ENCODE data around the gene DNMT3A. TPM values are rescaled to one million over a fixed set of nuclear protein-coding genes. Genes with fewer than 3 reads are reported as not detected.

DNMT3A gene
- total and polyA plus RNA-seq, 8 donors: 3.4 to 47.4 (median 15.8) TPM

DNA sequence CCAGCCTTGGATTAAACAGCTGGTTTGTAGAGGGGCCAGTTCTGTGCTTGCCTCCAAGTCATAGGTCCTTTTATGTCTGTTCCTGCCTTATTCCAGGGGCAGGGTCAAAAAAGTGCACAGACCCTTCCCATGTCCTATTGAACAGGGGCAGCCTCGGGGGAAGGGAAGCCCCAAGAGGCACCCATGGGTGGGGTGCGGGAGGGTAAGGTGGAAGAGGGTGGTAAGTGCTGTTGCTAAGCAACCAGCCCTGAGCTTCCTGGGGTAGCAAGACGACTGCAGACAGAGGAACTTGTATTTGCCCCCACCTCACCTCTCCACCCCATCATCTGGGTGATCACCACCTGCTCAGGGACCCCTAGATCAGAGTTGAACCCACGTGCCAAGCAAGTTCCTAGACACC lies 7.7 kb downstream of the DNMT3A start:
- intact Hi-C loops (cut with DNase I; ENCODE audit: low total_unique reads): no loop called here
- 43 to 67% (median 53%) methylated on average over 3 to 4 of the region's 4 CpGs for WGBS, 5 donors
- H3K4me1 ChIP-seq: peaks cover 17 to 95% (median 53%) of the 10 kb centered on the region in 4 donors

DNA sequence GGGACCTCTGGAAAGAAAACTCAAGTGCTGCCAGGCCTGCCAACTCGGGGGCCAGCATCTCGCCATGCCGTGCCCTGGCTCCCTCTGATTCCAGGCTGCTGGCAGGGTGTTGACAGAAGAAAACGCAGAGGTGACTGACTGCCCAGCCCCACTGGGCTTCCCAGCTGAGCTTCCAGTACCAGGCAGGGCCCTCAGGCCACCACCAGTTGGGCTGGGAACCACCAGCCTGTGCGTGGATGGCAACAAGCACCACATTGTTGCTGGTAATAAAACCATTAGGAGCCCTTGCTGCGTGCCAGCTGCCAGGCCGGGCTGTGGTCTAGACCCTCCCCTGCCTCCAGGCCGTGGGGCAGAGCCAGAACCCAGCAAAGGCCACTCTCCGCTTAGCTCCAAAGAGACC lies 9.2 kb downstream of the DNMT3A start:
- no peak for DNase-seq
- Histone ChIP-seq H3K9me3 (no peaks in the 10 kb centered on the region), H3K4me3 (no peak overlapping the region), H3K27ac (peak overlapping the region in 2 of 5 donors; percentile 5 to 39), H3K27me3 (no peaks in the 10 kb centered on the region), H3K36me3 (peaks cover 0 to under 1% (median under 1%) of the 10 kb centered on the region in 4 donors), H3K4me1 (peaks cover 4 to 88% (median 46%) of the 10 kb centered on the region in 4 donors)
- intact Hi-C loops (cut with DNase I; ENCODE audit: low total_unique reads): no loop called here
- WGBS, 5 donors: 56 to 91% (median 72%) methylated on average over 5 to 9 of the region's 9 CpGs
- TF ChIP-seq POLR2AphosphoS5 (IDR thresholded peaks at IDR 0.05) (no peak), POLR2A (IDR thresholded peaks at IDR 0.05) (no peak), EP300 (IDR thresholded peaks at IDR 0.05) (no peak)
- TF ChIP-seq, protein P1, sequence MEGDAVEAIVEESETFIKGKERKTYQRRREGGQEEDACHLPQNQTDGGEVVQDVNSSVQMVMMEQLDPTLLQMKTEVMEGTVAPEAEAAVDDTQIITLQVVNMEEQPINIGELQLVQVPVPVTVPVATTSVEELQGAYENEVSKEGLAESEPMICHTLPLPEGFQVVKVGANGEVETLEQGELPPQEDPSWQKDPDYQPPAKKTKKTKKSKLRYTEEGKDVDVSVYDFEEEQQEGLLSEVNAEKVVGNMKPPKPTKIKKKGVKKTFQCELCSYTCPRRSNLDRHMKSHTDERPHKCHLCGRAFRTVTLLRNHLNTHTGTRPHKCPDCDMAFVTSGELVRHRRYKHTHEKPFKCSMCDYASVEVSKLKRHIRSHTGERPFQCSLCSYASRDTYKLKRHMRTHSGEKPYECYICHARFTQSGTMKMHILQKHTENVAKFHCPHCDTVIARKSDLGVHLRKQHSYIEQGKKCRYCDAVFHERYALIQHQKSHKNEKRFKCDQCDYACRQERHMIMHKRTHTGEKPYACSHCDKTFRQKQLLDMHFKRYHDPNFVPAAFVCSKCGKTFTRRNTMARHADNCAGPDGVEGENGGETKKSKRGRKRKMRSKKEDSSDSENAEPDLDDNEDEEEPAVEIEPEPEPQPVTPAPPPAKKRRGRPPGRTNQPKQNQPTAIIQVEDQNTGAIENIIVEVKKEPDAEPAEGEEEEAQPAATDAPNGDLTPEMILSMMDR (IDR thresholded peaks at IDR 0.05): no peak

More for the DNA sequence above, 7.7 kb downstream of the DNMT3A start:
- Histone ChIP-seq H3K27ac (no peak overlapping the region), H3K27me3 (no peaks in the 10 kb centered on the region), H3K36me3 (no peaks in the 10 kb centered on the region), H3K4me3 (no peak overlapping the region), H3K9me3 (no peaks in the 10 kb centered on the region)
- DNase-seq: no peak
- no peak for TF ChIP-seq EP300 (IDR thresholded peaks at IDR 0.05)
- TF ChIP-seq, protein P1 (IDR thresholded peaks at IDR 0.05): no peak
- no peak for TF ChIP-seq POLR2A (IDR thresholded peaks at IDR 0.05)
- no peak for TF ChIP-seq POLR2AphosphoS5 (IDR thresholded peaks at IDR 0.05)

DNA sequence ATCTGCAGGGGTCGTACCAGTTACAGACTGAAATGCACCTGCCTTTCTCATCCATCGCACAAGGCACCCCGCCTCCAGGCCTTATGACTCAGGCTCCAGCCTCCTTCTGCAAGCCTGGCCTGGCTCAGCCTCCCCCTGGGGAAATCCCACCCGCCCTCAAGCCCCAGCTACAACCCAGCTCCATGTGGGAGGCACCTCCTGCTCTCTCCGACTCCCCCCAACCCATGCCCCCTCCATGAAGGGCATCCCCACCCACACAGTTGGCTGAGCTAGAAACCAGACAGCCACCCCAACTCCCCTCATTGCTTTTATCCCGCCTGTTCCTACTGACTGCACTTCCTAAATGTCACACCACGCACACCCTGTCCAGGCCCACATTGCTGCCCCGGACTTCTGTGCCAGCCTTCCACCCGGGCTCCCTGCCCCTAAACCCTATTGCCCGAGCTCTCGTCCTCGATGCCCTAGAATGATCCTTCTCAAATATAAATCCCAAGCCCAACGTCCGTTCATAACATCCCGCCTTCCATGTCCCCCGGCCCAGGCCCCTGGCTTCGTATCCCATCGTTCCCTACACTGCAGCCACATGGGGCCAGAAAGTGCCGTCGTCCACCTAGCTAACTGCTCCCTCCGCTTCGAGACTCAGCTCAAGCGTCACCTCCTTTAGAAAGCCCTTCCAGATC lies 9.9 kb downstream of the DNMT3A start:
- DNase-seq: no peak
- intact Hi-C loops (cut with DNase I; ENCODE audit: low total_unique reads): no loop called here

DNA sequence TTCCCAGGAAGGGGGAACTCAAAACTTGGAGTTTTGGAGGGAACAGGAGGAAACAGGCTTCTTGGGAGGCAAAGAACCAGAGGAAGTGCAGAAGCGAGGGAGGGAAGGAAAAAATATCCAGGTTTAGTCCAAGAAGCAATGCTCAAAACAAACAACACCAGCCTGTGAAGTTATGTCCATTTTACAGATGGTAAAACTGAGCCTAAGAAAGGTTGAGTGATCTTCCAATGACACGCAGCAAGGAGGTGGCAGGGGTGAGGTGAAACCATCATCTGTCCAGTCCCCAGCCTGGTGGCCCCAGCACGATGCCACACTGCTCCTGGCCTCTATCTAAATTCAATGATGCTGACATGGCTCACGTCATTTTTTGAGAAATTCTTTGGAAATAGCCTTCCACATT lies 10.8 kb downstream of the DNMT3A start:
- TF ChIP-seq EP300 (IDR thresholded peaks at IDR 0.05) (no peak), POLR2A (IDR thresholded peaks at IDR 0.05) (no peak), POLR2AphosphoS5 (IDR thresholded peaks at IDR 0.05) (no peak)
- TF ChIP-seq, protein P1 (IDR thresholded peaks at IDR 0.05): no peak
- H3K36me3 ChIP-seq: peaks cover 0 to 15% (median 9%) of the 10 kb centered on the region in 4 donors
- 89 to 92% (median 90%) methylated on average over 4 of the region's 4 CpGs for WGBS, 5 donors
- no peak for DNase-seq
- peaks cover 0 to 72% (median 33%) of the 10 kb centered on the region in 4 donors for H3K4me1 ChIP-seq
- H3K27ac ChIP-seq: no peak overlapping the region
- H3K9me3 ChIP-seq: peaks cover 3 to 12% (median 10%) of the 10 kb centered on the region in 4 donors
- H3K27me3 ChIP-seq: no peaks in the 10 kb centered on the region
- no peak overlapping the region for H3K4me3 ChIP-seq
- intact Hi-C loops (cut with DNase I; ENCODE audit: low total_unique reads): no loop called here

More for the DNA sequence above, 9.9 kb downstream of the DNMT3A start:
- no peaks in the 10 kb centered on the region for H3K27me3 ChIP-seq
- no peak for TF ChIP-seq POLR2AphosphoS5 (IDR thresholded peaks at IDR 0.05)
- TF ChIP-seq, protein P1 (IDR thresholded peaks at IDR 0.05): no peak
- TF ChIP-seq POLR2A (IDR thresholded peaks at IDR 0.05): no peak
- TF ChIP-seq EP300 (IDR thresholded peaks at IDR 0.05): no peak
- H3K9me3 ChIP-seq: peaks cover under 1 to 6% (median 3%) of the 10 kb centered on the region in 4 donors
- H3K4me1 ChIP-seq: peaks cover 0 to 81% (median 42%) of the 10 kb centered on the region in 4 donors
- no peak overlapping the region for H3K4me3 ChIP-seq
- WGBS, 5 donors: 80 to 90% (median 87%) methylated on average over 23 of the region's 23 CpGs
- H3K27ac ChIP-seq: peak overlapping the region in 1 of 5 donors; percentile 39
- peaks cover 0 to 8% (median 5%) of the 10 kb centered on the region in 4 donors for H3K36me3 ChIP-seq

Measured in stomach (tissue), 9 donors.